Heart left ventricle (tissue), 16 donors: ENCODE data around the gene PLA2G4B. TPM values are rescaled to one million over a fixed set of nuclear protein-coding genes. Genes with fewer than 3 reads are reported as not detected.
A peak's percentile ranks its signal among the peaks of the same experiment; 100 is the strongest.

Source experiments
- ATAC-seq, 4 donors: fragments of 200-7000 bp; cut with Tn5 transposase; one replicate each; pipeline ENCODE4 v1.9.1; 2020 to 2022; ENCODE audit warnings: moderate library complexity in 4 of 4, mild to moderate bottlenecking in 3 of 4, moderate number of reproducible peaks in 1 of 4
- DNase-seq, 5 donors: peaks; one replicate each; pipeline ENCODE4 v3.0.0-alpha.2; 2020
- H3K27ac ChIP-seq, 12 donors: fragments of 200-600 bp; sonication (generic) in 4 of 12; one replicate each; pipeline versions ENCODE4 v1.5.0 to v1.8.0; 2016 to 2022; ENCODE audit warnings: mild to moderate bottlenecking in 2 of 12
- H3K27me3 ChIP-seq, 9 donors: fragments of 200-600 bp; sonication (generic) in 2 of 9; one replicate each; pipeline versions ENCODE4 v1.5.1 to v1.8.0; 2016 to 2022; ENCODE audit warnings: mild to moderate bottlenecking in 3 of 9
- H3K36me3 ChIP-seq, 9 donors: fragments of 200-600 bp; sonication (generic) in 2 of 9; one replicate each; pipeline versions ENCODE4 v1.5.0 to v1.8.0; 2018 to 2022; ENCODE audit warnings: mild to moderate bottlenecking in 2 of 9
- H3K4me1 ChIP-seq, 12 donors: fragments of 200-600 bp; sonication (generic) in 4 of 12; one replicate each; pipeline versions ENCODE4 v1.5.0 to v1.8.0; 2016 to 2022; ENCODE audit warnings: mild to moderate bottlenecking in 3 of 12
- H3K4me3 ChIP-seq, 12 donors: fragments of 200-600 bp; sonication (generic) in 4 of 12; one replicate each; pipeline versions ENCODE4 v1.5.0 to v1.8.0; 2017 to 2022; ENCODE audit warnings: mild to moderate bottlenecking in 9 of 12, moderate library complexity in 4 of 12
- H3K9me3 ChIP-seq, 12 donors: fragments of 200-600 bp; sonication (generic) in 4 of 12; one replicate each; pipeline versions ENCODE4 v1.5.0 to v1.8.0; 2016 to 2022; ENCODE audit warnings: mild to moderate bottlenecking in 1 of 12
- POLR2A ChIP-seq, 2 donors: fragments of 450-650 bp; IDR thresholded peaks; one replicate each; pipeline ENCODE4 v1.6.1; 2017; ENCODE audit warnings: antibody characterized with exemption in 2 of 2, mild to moderate bottlenecking in 2 of 2, moderate library complexity in 2 of 2
- WGBS, 4 donors: extraction: QIAGEN DNeasy Blood & Tissue Kit in 2 of 4; methylation state at CpG; one replicate each; pipeline versions ENCODE4 v1.1.5 to v1.1.7; 2013 to 2018; 5-methylcytosine and 5-hydroxymethylcytosine counted together
- intact Hi-C, 10 donors: fragments of 100-400 bp; cut with DNase I; formaldehyde crosslinking; loops; one replicate each; pipeline versions ENCODE4 v1.11.1 to v1.14.2; 2022
- polyA plus RNA-seq, 2 donors: library from polyadenylated mRNA; stranded (reverse); fragments of 200-250 nt; gene quantifications; one replicate each; pipeline ENCODE4 v1.2.3, GENCODE V29; 2013
- total RNA-seq, 9 donors: library from RNA; depleted of rRNA in 2 of 9; stranded (reverse); fragments of >200 nt in 2 of 9; fragmentation: NEBNext Ultra II Directional in 3 of 9; extraction: Animal tissue kit (Norgen Biotek cat#: 25700) in 3 of 9; gene quantifications; one replicate each; pipeline versions ENCODE4 v1.1.0 to v1.2.4, GENCODE V29; 2016 to 2023
- TF ChIP-seq, protein P1 (sequence below), 12 donors: fragments of 200-600 bp; sonication (generic) in 4 of 12; IDR thresholded peaks; one replicate each; pipeline versions ENCODE4 v1.5.0 to v1.8.0; 2018 to 2022; ENCODE audit warnings: antibody characterized with exemption in 12 of 12, mild to moderate bottlenecking in 5 of 12
- donor health status: ischemic (EF 13 %, LVEDD 7.1; RV severe dilation, severe dysfunction).
- donor health status: healthy with polysubstance abuse.
- donor health status: DM: no; HTN: yes; CAD: no.
- donor health status: DM: no; HTN: no; CAD: no.
- donor health status: ischemic (EF 25% LVEDD 6.9; RV normal size, moderate dysfunction).
- donor health status: ischemic (EF 25% LVEDD 5.7; RV mildly dilated, moderate dysfunction).
- donor health status: healthy.
- donor health status: DM: yes; HTN: yes; CAD: no.
- donor health status: ischemic (EF 35%, LVEDD 5.7; RV mildly dilated, moderate dysfunction).
- donor health status: nonischemic (EF 11% LVEDD 7.7; RV severe dilation, severe dysfunction).
- donor health status: DM: yes; HTN: yes; CAD: no.
- donor health status: PGD.
- donor health status: ischemic (EF 29% LVEDD 5.4; RV normal size, mild dysfunction).
- donor health status: nonischemic (EF 23%, LVEDD 6.1; RV moderate dilation, normal function).

The PLA2G4B gene
- total and polyA plus RNA-seq, 11 donors = 0.38 to 6.0 (median 2.8) TPM

DNA sequence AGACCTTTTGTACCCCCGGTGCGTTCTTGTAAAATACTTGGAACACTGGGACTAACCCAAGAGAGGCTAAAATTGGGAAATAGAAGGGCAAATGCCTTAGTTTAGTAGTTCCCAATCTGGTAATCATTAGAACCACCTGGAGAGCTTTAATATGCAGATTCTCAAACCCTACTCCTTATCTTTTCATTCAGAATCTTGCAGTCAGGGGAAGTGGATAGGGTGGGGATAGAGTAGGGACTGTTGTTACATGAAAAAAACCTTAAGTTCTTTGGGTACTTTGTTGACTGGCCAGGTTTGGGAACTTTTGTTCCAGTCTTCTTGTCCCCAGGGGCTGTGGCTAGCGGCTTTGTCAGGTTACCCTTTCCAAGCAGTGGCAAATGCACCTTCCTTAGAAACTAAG lies 48.5 kb upstream of the PLA2G4B start:
- ATAC-seq (no peak), DNase-seq (no peak)
- H3K27me3 ChIP-seq = no peaks in the 10 kb centered on the region
- intact Hi-C loops = no loop called here
- H3K36me3 ChIP-seq = no peaks in the 10 kb centered on the region
- H3K27ac ChIP-seq = peak overlapping the region in 7 of 12 donors; percentile 6 to 67 (median 55)
- H3K4me1 ChIP-seq = peaks cover 11 to 54% (median 39%) of the 10 kb centered on the region in 12 donors
- WGBS, 4 donors = 84 to 90% (median 88%) methylated on average over 3 of the region's 3 CpGs
- H3K9me3 ChIP-seq = no peaks in the 10 kb centered on the region
- H3K4me3 ChIP-seq = no peak overlapping the region
- TF ChIP-seq, protein P1, sequence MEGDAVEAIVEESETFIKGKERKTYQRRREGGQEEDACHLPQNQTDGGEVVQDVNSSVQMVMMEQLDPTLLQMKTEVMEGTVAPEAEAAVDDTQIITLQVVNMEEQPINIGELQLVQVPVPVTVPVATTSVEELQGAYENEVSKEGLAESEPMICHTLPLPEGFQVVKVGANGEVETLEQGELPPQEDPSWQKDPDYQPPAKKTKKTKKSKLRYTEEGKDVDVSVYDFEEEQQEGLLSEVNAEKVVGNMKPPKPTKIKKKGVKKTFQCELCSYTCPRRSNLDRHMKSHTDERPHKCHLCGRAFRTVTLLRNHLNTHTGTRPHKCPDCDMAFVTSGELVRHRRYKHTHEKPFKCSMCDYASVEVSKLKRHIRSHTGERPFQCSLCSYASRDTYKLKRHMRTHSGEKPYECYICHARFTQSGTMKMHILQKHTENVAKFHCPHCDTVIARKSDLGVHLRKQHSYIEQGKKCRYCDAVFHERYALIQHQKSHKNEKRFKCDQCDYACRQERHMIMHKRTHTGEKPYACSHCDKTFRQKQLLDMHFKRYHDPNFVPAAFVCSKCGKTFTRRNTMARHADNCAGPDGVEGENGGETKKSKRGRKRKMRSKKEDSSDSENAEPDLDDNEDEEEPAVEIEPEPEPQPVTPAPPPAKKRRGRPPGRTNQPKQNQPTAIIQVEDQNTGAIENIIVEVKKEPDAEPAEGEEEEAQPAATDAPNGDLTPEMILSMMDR (IDR thresholded peaks at IDR 0.05) = no peak
- no peak for TF ChIP-seq POLR2A (IDR thresholded peaks at IDR 0.05)

DNA sequence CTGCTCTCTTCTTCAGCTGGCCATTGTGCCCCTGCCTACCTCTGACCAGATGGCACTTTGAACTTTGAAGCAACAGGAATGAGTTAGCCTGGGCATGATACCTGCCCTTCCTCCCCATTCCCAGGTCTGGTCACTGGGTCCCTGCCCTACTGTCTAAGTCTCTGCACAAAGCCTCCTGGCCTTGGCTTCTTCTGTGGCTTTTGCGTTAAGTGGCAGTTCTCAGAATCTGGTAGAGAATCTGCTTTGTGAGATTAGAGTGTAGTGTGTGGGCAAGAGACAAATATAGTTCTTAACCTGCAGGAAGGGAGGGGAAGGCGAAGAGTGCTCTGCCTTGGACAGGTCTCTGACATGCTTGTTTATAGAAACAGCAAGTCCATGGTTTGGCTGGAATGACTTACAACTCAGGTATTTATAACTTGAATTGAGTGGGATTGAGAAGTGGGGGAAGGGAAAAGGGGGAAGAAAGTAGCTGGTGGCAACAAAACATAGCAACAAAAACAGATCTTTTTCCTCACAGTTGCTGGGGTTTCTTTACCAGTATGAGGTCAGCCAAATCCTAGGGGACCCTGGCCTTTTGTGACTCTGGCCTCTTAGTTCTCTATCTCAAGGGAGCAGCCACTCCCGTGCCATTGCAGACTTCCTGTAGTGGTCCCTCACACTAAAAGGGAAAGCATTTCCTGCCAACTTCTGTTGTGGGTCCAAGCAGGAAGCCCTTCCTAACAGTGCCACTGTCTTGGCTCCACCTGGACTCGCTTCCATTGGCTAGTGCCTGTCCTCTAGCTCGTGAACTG lies 47.7 kb upstream of the PLA2G4B start:
- TF ChIP-seq POLR2A (IDR thresholded peaks at IDR 0.05) = no peak
- Histone ChIP-seq H3K9me3 (no peaks in the 10 kb centered on the region), H3K27me3 (no peaks in the 10 kb centered on the region), H3K4me3 (no peak overlapping the region), H3K36me3 (no peaks in the 10 kb centered on the region), H3K4me1 (peaks cover 11 to 60% (median 42%) of the 10 kb centered on the region in 12 donors), H3K27ac (peak overlapping the region in 11 of 12 donors; percentile 6 to 67 (median 49))
- WGBS, 4 donors = 28 to 45% (median 30%) methylated on average over 5 of the region's 5 CpGs
- ATAC-seq (peak; percentile 51 to 75 (median 62)), DNase-seq (peak in 3 of 5 donors; percentile 30 to 60 (median 46))
- intact Hi-C loops = no loop called here

DNA sequence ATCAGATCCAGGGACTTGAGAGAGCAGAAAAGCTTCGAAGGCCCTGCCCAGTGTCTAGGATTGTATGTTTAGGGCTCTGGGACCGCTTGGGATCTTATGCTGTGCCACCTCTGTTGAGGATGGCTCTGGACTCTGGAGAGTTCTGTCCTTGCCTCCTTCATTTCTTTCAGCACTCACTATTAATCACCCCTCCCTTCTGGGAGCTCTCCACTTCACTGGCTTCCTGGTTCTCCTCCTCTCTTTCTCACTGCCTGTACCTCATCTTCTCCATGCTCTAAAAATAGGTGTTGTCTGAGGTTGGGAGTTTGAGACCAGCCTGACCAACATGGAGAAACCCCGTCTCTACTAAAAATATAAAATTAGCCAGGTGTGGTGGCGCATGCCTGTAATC lies 47.1 kb upstream of the PLA2G4B start:
- Histone ChIP-seq H3K27me3 (no peaks in the 10 kb centered on the region), H3K27ac (peak overlapping the region in 9 of 12 donors; percentile 42 to 65 (median 49)), H3K4me1 (peaks cover 11 to 66% (median 47%) of the 10 kb centered on the region in 12 donors), H3K9me3 (no peaks in the 10 kb centered on the region), H3K36me3 (no peaks in the 10 kb centered on the region), H3K4me3 (no peak overlapping the region)
- peak in 1 of 4 donors; percentile 14 for ATAC-seq
- WGBS, 4 donors = 69 to 83% (median 79%) methylated on average over 4 of the region's 4 CpGs
- no peak for DNase-seq
- intact Hi-C loops = no loop called here
- TF ChIP-seq, protein P1 (IDR thresholded peaks at IDR 0.05) = no peak
- TF ChIP-seq POLR2A (IDR thresholded peaks at IDR 0.05) = no peak

DNA sequence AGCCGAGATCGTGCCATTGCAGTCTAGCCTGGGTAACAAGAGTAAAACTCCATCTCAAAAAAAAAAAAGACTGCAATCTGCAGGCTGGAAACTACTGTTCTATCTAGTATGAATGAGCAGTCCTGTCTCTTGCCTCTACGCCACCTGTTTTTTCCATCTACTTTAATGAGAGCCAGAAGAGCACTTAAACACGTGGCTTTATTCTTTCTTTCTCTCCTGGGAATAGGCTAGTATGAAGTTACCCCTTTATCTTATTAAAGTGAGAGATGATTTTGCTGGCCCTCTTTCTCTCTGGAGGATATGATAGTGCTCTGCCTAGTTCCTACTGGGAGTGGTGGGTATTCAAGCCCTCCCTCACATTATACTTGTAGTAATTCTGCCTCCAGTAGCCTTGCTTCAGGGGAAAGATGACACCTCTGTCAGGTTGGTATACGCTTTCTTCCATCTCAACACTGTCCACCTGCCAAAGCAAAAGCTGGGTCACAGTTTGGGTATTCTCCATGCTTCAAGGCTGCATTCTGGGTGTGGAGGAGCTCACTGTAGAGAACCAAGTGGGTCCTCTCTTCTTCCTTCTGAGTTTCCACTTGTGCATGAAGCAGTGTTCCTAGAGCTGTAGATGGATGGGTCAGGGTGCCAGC lies 46.5 kb upstream of the PLA2G4B start:
- Histone ChIP-seq H3K27me3 (no peaks in the 10 kb centered on the region), H3K4me3 (no peak overlapping the region), H3K36me3 (no peaks in the 10 kb centered on the region), H3K4me1 (peaks cover 11 to 72% (median 51%) of the 10 kb centered on the region in 12 donors), H3K27ac (peak overlapping the region in 4 of 12 donors; percentile 45 to 65 (median 52)), H3K9me3 (no peaks in the 10 kb centered on the region)
- no peak for DNase-seq
- TF ChIP-seq, protein P1 (IDR thresholded peaks at IDR 0.05) = no peak
- 60 to 68% (median 63%) methylated on average over 5 of the region's 5 CpGs for WGBS, 4 donors
- ATAC-seq = peak in 1 of 4 donors; percentile 62
- intact Hi-C loops = no loop called here
